Endothelial cell of umbilical vein (primary cell): Measurements from ENCODE around the gene PLAGL2.

Experiments used
- EZH2 ChIP-seq: IDR thresholded peaks from 2 replicates; pipeline ENCODE4 v1.6.1; 2012; ENCODE audit warnings: borderline replicate concordance, low read depth, mild to moderate bottlenecking, moderate library complexity, low read length, inconsistent platforms; ENCODE audit not compliant: severe bottlenecking
- TF ChIP-seq, protein P1 (sequence below), 2 donors: IDR thresholded peaks; 1 replicate in 1 of 2; 2 replicates in 1 of 2; pipeline ENCODE4 v1.5.1; 2011; ENCODE audit warnings: low read length in 2 of 2, mild to moderate bottlenecking in 2 of 2, moderate library complexity in 2 of 2, control low read depth in 1 of 2, inconsistent platforms in 1 of 2, low read depth in 1 of 2; ENCODE audit not compliant: insufficient read depth in 1 of 2; ENCODE audit errors: extremely low read depth in 1 of 2
- TF ChIP-seq, protein P2 (sequence below): IDR thresholded peaks from 2 replicates; pipeline ENCODE4 v1.6.1; 2011; ENCODE audit not compliant: insufficient read depth, insufficient read length

DNA sequence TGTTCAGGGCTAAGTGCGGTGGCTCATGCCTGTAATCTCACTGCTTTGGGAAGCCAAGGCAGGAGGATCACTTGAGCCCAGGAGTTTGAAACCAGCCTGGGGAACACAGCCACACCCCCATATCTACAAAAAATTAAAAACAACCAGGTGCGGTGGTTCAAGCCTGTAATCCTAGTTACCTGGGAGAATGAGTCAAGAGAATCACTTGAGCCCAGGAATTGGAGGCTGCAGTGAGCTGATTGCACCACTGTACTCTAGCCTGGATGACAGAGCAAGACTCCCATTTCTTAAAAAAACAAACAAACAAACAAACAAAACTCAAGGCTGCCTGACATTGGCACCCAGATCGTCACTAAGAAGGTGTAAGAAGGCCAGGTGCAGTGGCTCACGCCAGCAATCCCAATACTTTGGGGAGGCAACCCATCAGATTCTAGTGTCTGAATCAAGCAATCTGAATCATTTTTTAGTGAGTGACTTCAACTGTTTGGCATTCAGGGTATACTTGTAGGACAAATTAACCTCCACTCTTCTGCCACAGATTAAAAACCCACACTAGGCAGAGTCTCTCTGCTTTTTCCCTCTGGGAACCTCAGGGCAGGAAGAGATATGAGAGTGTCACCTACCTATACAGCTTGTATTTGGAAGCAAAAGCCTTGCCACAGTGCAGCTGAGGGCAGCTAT is 6.1 kb downstream of the PLAGL2 start:
- TF ChIP-seq, protein P1, sequence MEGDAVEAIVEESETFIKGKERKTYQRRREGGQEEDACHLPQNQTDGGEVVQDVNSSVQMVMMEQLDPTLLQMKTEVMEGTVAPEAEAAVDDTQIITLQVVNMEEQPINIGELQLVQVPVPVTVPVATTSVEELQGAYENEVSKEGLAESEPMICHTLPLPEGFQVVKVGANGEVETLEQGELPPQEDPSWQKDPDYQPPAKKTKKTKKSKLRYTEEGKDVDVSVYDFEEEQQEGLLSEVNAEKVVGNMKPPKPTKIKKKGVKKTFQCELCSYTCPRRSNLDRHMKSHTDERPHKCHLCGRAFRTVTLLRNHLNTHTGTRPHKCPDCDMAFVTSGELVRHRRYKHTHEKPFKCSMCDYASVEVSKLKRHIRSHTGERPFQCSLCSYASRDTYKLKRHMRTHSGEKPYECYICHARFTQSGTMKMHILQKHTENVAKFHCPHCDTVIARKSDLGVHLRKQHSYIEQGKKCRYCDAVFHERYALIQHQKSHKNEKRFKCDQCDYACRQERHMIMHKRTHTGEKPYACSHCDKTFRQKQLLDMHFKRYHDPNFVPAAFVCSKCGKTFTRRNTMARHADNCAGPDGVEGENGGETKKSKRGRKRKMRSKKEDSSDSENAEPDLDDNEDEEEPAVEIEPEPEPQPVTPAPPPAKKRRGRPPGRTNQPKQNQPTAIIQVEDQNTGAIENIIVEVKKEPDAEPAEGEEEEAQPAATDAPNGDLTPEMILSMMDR (IDR thresholded peaks at IDR 0.05; ENCODE audit: extremely low read depth in 1 of 2, insufficient read depth in 1 of 2, low read depth in 1 of 2, low read length in 2 of 2) = no peak
- TF ChIP-seq EZH2 = no peak
- TF ChIP-seq, protein P2, sequence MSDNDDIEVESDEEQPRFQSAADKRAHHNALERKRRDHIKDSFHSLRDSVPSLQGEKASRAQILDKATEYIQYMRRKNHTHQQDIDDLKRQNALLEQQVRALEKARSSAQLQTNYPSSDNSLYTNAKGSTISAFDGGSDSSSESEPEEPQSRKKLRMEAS = no peak
